GM21447 (cell line): ENCODE results near the gene SMIM41.

Experiments used
- ATAC-seq: cut with Tn5 transposase; IDR thresholded peaks from one replicate; pipeline ENCODE4 v1.9.1; 2021; ENCODE audit not compliant: unreplicated experiment

SMIM41 gene

GRCh38 chr12:52050116-52050757 is 29.3 kb upstream of the SMIM41 start:
- ATAC-seq: no peak

- peak; percentile 76 for ATAC-seq
Measured at GRCh38 chr12:52050758-52051541, 28.6 kb upstream of the SMIM41 start, which contains the start of gene NR4A1. Gene NR4A1, plus strand, starts transcription at chr12:52051442. Its CDS starts 2,887 bp downstream, at chr12:52054329.

GRCh38 chr12:52052468-52053186 is 26.9 kb upstream of the SMIM41 start:
- ATAC-seq: no peak

GRCh38 chr12:52053536-52054209 is 25.8 kb upstream of the SMIM41 start:
- no peak for ATAC-seq

GRCh38 chr12:52054231-52054832 is 25.2 kb upstream of the SMIM41 start:
- no peak for ATAC-seq

GRCh38 chr12:52054833-52055730 is 24.4 kb upstream of the SMIM41 start:
- ATAC-seq: no peak

- ATAC-seq: no peak
Measured at GRCh38 chr12:52055731-52056711, 23.5 kb upstream of the SMIM41 start.

GRCh38 chr12:52056801-52057637 is 22.5 kb upstream of the SMIM41 start:
- no peak for ATAC-seq

GRCh38 chr12:52057638-52058576 is 21.6 kb upstream of the SMIM41 start:
- ATAC-seq: no peak

GRCh38 chr12:52058631-52059361 is 20.7 kb upstream of the SMIM41 start:
- ATAC-seq: no peak

- no peak for ATAC-seq
Measured at GRCh38 chr12:52059582-52060497, 19.7 kb upstream of the SMIM41 start.

- no peak for ATAC-seq
Measured at GRCh38 chr12:52060498-52061177, 18.9 kb upstream of the SMIM41 start.

- no peak for ATAC-seq
Measured at GRCh38 chr12:52061470-52062166, 17.9 kb upstream of the SMIM41 start.
